HCT116 (cell line): Measurements from ENCODE around the gene WDR90. TPM values are rescaled to one million over a fixed set of nuclear protein-coding genes. Genes with fewer than 3 reads are reported as not detected.

Experiments used
- ATAC-seq: fragments of 200-7000 bp; cut with Tn5 transposase; 2 replicates; pipeline ENCODE4 v1.9.1; 2020; ENCODE audit warnings: mild to moderate bottlenecking, moderate library complexity
- BruUV-seq: library from RNA; stranded (reverse); fragments of 400-500 nt; replicated peaks from 2 replicates; lab custom pipeline; 2021; lab: Mats Ljungman, UMichigan
- CTCF ChIA-PET: fragments of 300-600 bp; sonication (Branson Sonifier 250); formaldehyde crosslinking; loops from one replicate; lab custom pipeline; 2021; ENCODE audit warnings: antibody characterized with exemption; lab: Charles Lee
- POLR2A ChIA-PET: fragments of 300-600, 350-600 bp; sonication (Branson Sonifier 250); formaldehyde crosslinking; loops from one replicate; lab custom pipeline; 2021; ENCODE audit warnings: antibody characterized with exemption; lab: Charles Lee
- RAD21 ChIA-PET, 2 experiments: fragments of 300-600 bp; sonication (Branson Sonifier 250); formaldehyde crosslinking; loops; one replicate each; lab custom pipeline; 2023; ENCODE audit warnings: low total read pairs in 2 of 2; ENCODE audit not compliant: uncharacterized antibody in 2 of 2, unreplicated experiment in 2 of 2, low non-redundant PET in 1 of 2; lab: Charles Lee
- DNase-seq: peaks from one replicate; pipeline ENCODE4 v3.0.0-alpha.2; 2010; ENCODE audit warnings: low read depth, low spot score
- H2AFZ ChIP-seq: fragments of 200-600 bp; shearing (Covaris generic), sonication (generic); 2 replicates; pipeline ENCODE4 v1.6.1; 2017; ENCODE audit warnings: low read depth, mixed run types, mixed read lengths, antibody characterized with exemption, low read length; ENCODE audit not compliant: poor library complexity, severe bottlenecking
- H3K27ac ChIP-seq: 2 replicates; pipeline ENCODE4 v1.5.1; 2012; ENCODE audit warnings: low read depth, low read length
- H3K27me3 ChIP-seq: fragments of 200-600 bp; sonication (generic); 2 replicates; pipeline ENCODE4 v1.6.1; 2016; ENCODE audit warnings: mixed run types, low read length, mixed read lengths; ENCODE audit not compliant: insufficient read depth
- H3K36me3 ChIP-seq, 2 experiments: fragments of 200-500 bp in 1 of 2; fragments of 200-600 bp in 1 of 2; sonication (Bioruptor generic) in 1 of 2; sonication (generic) in 1 of 2; 2 replicates each; pipeline versions ENCODE4 v1.5.1 to v1.6.1; 2014 to 2016; ENCODE audit warnings: low read length in 2 of 2, inconsistent platforms in 1 of 2, mixed read lengths in 1 of 2, mixed run types in 1 of 2; ENCODE audit not compliant: insufficient read depth in 2 of 2, control insufficient read depth in 1 of 2
- H3K4me1 ChIP-seq, 2 experiments: fragments of 200-600 bp in 1 of 2; sonication (generic) in 1 of 2; 2 replicates each; pipeline versions ENCODE4 v1.5.1 to v1.6.1; 2012 to 2017; ENCODE audit warnings: low read length in 2 of 2, inconsistent platforms in 1 of 2, mild to moderate bottlenecking in 1 of 2, mixed read lengths in 1 of 2, mixed run types in 1 of 2, moderate library complexity in 1 of 2; ENCODE audit not compliant: insufficient read depth in 2 of 2, control insufficient read depth in 1 of 2
- H3K4me2 ChIP-seq: fragments of 200-600 bp; sonication (generic); 2 replicates; pipeline ENCODE4 v1.6.1; 2017; ENCODE audit warnings: mixed run types, low read length, mixed read lengths
- H3K4me3 ChIP-seq, 2 experiments: fragments of 200-600 bp in 1 of 2; sonication (generic) in 1 of 2; replicated peaks in 1 of 2; 2 replicates each; pipeline ENCODE4 v1.5.1; 2011 to 2016; ENCODE audit warnings: low read length in 2 of 2, control low read depth in 1 of 2, low read depth in 1 of 2, mild to moderate bottlenecking in 1 of 2, mixed read lengths in 1 of 2, mixed run types in 1 of 2
- H3K79me2 ChIP-seq: fragments of 200-600 bp; sonication (generic); 2 replicates; pipeline ENCODE4 v1.6.1; 2017; ENCODE audit warnings: mild to moderate bottlenecking, mixed run types, low read length, moderate library complexity, mixed read lengths; ENCODE audit not compliant: insufficient read depth
- H3K9ac ChIP-seq: fragments of 200-600 bp; sonication (generic); 2 replicates; pipeline ENCODE4 v1.6.1; 2016; ENCODE audit warnings: low read length, mixed read lengths
- H3K9me2 ChIP-seq: fragments of 200-600 bp; sonication (generic), shearing (Covaris generic); 2 replicates; pipeline ENCODE4 v1.6.1; 2017; ENCODE audit warnings: mixed run types, mild to moderate bottlenecking, moderate library complexity; ENCODE audit not compliant: insufficient read depth
- H3K9me3 ChIP-seq, 2 experiments: fragments of 200-500 bp in 1 of 2; fragments of 200-600 bp in 1 of 2; sonication (Bioruptor generic) in 1 of 2; sonication (generic) in 1 of 2; 2 replicates each; pipeline ENCODE4 v1.6.1; 2014 to 2017; ENCODE audit warnings: low read length in 2 of 2, mixed read lengths in 2 of 2, inconsistent platforms in 1 of 2, low read depth in 1 of 2, mild to moderate bottlenecking in 1 of 2, mixed run types in 1 of 2, moderate library complexity in 1 of 2; ENCODE audit not compliant: control insufficient read depth in 1 of 2, insufficient read depth in 1 of 2
- H4K20me1 ChIP-seq: fragments of 200-600 bp; sonication (generic), shearing (Covaris generic); 2 replicates; pipeline ENCODE4 v1.6.1; 2017; ENCODE audit warnings: mixed run types, mild to moderate bottlenecking, moderate library complexity; ENCODE audit not compliant: insufficient read depth
- ATF3 ChIP-seq: IDR thresholded peaks from 2 replicates; pipeline ENCODE4 v1.6.1; 2012
- CBX3 ChIP-seq: IDR thresholded peaks from 2 replicates; pipeline ENCODE4 v1.6.1; 2012; ENCODE audit warnings: low read depth
- CEBPB ChIP-seq: IDR thresholded peaks from 2 replicates; pipeline ENCODE4 v1.6.1; 2012; ENCODE audit warnings: low read depth
- CTCF ChIP-seq, 3 experiments: fragments of 200-600 bp in 1 of 3; sonication (generic) in 1 of 3; IDR thresholded peaks in 2 of 3; conservative IDR thresholded peaks in 1 of 3; 2 replicates each; pipeline ENCODE4 v1.5.1; 2012 to 2017; ENCODE audit warnings: low read depth in 2 of 3, low read length in 2 of 3, antibody characterized with exemption in 1 of 3, borderline replicate concordance in 1 of 3, control low read depth in 1 of 3, mild to moderate bottlenecking in 1 of 3, mixed read lengths in 1 of 3, mixed run types in 1 of 3, moderate library complexity in 1 of 3; ENCODE audit not compliant: insufficient read depth in 1 of 3
- EGR1 ChIP-seq: IDR thresholded peaks from 2 replicates; pipeline ENCODE4 v1.6.1; 2012; ENCODE audit warnings: low read depth
- ELF1 ChIP-seq: IDR thresholded peaks from 2 replicates; pipeline ENCODE4 v1.6.1; 2012; ENCODE audit warnings: low read depth, borderline replicate concordance
- EZH2 ChIP-seq: fragments of 200-600 bp; sonication (generic); IDR thresholded peaks from 2 replicates; pipeline ENCODE4 v1.6.1; 2017; ENCODE audit warnings: antibody characterized with exemption, mixed run types
- EZH2phosphoT487 ChIP-seq: fragments of 200-600 bp; IDR thresholded peaks from 2 replicates; pipeline ENCODE4 v1.6.1; 2018; ENCODE audit warnings: antibody characterized with exemption, borderline replicate concordance
- FOSL1 ChIP-seq: IDR thresholded peaks from 2 replicates; pipeline ENCODE4 v1.6.1; 2012; ENCODE audit warnings: low read depth
- POLR2AphosphoS5 ChIP-seq: IDR thresholded peaks from 2 replicates; pipeline ENCODE4 v1.6.1; 2011; ENCODE audit warnings: mild to moderate bottlenecking, low read depth, low read length, moderate library complexity
- RAD21 ChIP-seq: IDR thresholded peaks from 2 replicates; pipeline ENCODE4 v1.6.1; 2012; ENCODE audit warnings: low read depth, mild to moderate bottlenecking
- REST ChIP-seq: IDR thresholded peaks from 2 replicates; pipeline ENCODE4 v1.6.1; 2012; ENCODE audit warnings: low read depth
- SIN3A ChIP-seq: IDR thresholded peaks from 2 replicates; pipeline ENCODE4 v1.6.1; 2012; ENCODE audit warnings: low read depth
- SP1 ChIP-seq: IDR thresholded peaks from 2 replicates; pipeline ENCODE4 v1.6.1; 2012; ENCODE audit warnings: low read depth
- SRF ChIP-seq: IDR thresholded peaks from 2 replicates; pipeline ENCODE4 v1.6.1; 2012; ENCODE audit warnings: low read depth
- TCF7L2 ChIP-seq: IDR thresholded peaks from 2 replicates; pipeline ENCODE4 v1.7.0; 2011; ENCODE audit warnings: borderline replicate concordance, inconsistent platforms; ENCODE audit not compliant: insufficient read depth, insufficient read length; ENCODE audit errors: extremely low read depth
- YY1 ChIP-seq: IDR thresholded peaks from 2 replicates; pipeline ENCODE4 v1.6.1; 2011; ENCODE audit warnings: low read length, low read depth, moderate library complexity, mild to moderate bottlenecking; ENCODE audit not compliant: insufficient replicate concordance; ENCODE audit errors: extremely low read depth
- ZBTB33 ChIP-seq: IDR thresholded peaks from 2 replicates; pipeline ENCODE4 v1.6.1; 2011; ENCODE audit warnings: mild to moderate bottlenecking, low read length, moderate library complexity; ENCODE audit not compliant: insufficient replicate concordance; ENCODE audit errors: extremely low read depth
- ZFX ChIP-seq: fragments of 450-650 bp; IDR thresholded peaks from 2 replicates; pipeline ENCODE4 v1.6.1; 2017
- ZNF274 ChIP-seq: fragments of 200-500 bp; sonication (Bioruptor generic); IDR thresholded peaks from 2 replicates; pipeline ENCODE4 v1.6.1; 2014; ENCODE audit warnings: mild to moderate bottlenecking, low read depth, low read length, inconsistent platforms
- intact Hi-C: fragments of 100-400 bp; cut with micrococcal nuclease; formaldehyde crosslinking; loops from 2 replicates; pipeline ENCODE4 v1.10.0; 2022
- total RNA-seq: library from RNA; stranded (reverse); gene quantifications from one replicate; pipeline ENCODE4 v1.2.1, GENCODE V29; 2021; ENCODE audit not compliant: unreplicated experiment

Gene WDR90
- total RNA-seq, 1 experiment from 2014 or later: 73.7 TPM

- Histone ChIP-seq H3K27me3 (no peaks in the 10 kb centered on the region), H3K27ac (no peak overlapping the region), H3K4me2 (no peak overlapping the region), H3K9me2 (no peaks in the 10 kb centered on the region), H2AFZ (no peak overlapping the region), H3K36me3 (no peaks in the 10 kb centered on the region), H3K79me2 (peaks cover 15% of the 10 kb centered on the region; the same call in 1 of the 2 replicates), H3K4me1 (peaks cover 19 to 28% of the 10 kb centered on the region in 2 experiments), H3K4me3 (no peak overlapping the region), H3K9ac (no peak overlapping the region), H4K20me1 (no peaks in the 10 kb centered on the region), H3K9me3 (no peaks in the 10 kb centered on the region)
- intact Hi-C loops: no loop called here
- no peak for ATAC-seq
- ChIA-PET POLR2A (no interaction called here), CTCF (no interaction called here), RAD21 (no interaction called here)
- no peak for TF ChIP-seq ELF1
- no peak for TF ChIP-seq EZH2phosphoT487
- TF ChIP-seq ZFX: no peak
- TF ChIP-seq ZNF274: no peak
- no peak for TF ChIP-seq SP1
- no peak for TF ChIP-seq TCF7L2
- TF ChIP-seq YY1: no peak
- TF ChIP-seq ZBTB33: no peak
- no peak for TF ChIP-seq EZH2
- no peak for TF ChIP-seq RAD21
- TF ChIP-seq ATF3: no peak
- no peak for TF ChIP-seq REST
- TF ChIP-seq SRF: no peak
- no peak for TF ChIP-seq FOSL1
- TF ChIP-seq CBX3: no peak
- no peak for TF ChIP-seq SIN3A
- TF ChIP-seq CTCF (IDR thresholded peaks at IDR 0.05 in 2 of 3, conservative IDR thresholded peaks at IDR 0.05 in 1 of 3; ENCODE audit: borderline replicate concordance in 1 of 3, insufficient read depth in 1 of 3, low read depth in 2 of 3, low read length in 2 of 3): no peak
- no peak for TF ChIP-seq EGR1
- TF ChIP-seq CEBPB: no peak
- no peak for TF ChIP-seq POLR2AphosphoS5
- DNase-seq: no peak
- BruUV-seq: no TSS peak
Measured at GRCh38 chr16:631808-632358, 17.3 kb upstream of the WDR90 start.
